KBM-7 (cell line): Measurements from ENCODE around the gene SLC6A18.

ENCODE experiments used
- DNase-seq: peaks from one replicate; pipeline ENCODE4 v3.0.0-alpha.2; 2015
- in situ Hi-C: fragments of 300-500 bp; cut with MboI; formaldehyde crosslinking; loops from 2 replicates; pipeline ENCODE4 v1.14.3; 2020; ENCODE audit warnings: low sequenced_read_pairs, low pct_unique_long_range_greater_than_20kb, mixed read lengths

Gene SLC6A18

GRCh38 chr5:1294835-1295649, 69.9 kb downstream of the SLC6A18 start, which contains the start of gene TERT:
Gene TERT (minus strand): TSS chr5:1295068. CDS start chr5:1294989, 79 bp downstream.
- in situ Hi-C loops: no loop called here
- no peak for DNase-seq

DNA sequence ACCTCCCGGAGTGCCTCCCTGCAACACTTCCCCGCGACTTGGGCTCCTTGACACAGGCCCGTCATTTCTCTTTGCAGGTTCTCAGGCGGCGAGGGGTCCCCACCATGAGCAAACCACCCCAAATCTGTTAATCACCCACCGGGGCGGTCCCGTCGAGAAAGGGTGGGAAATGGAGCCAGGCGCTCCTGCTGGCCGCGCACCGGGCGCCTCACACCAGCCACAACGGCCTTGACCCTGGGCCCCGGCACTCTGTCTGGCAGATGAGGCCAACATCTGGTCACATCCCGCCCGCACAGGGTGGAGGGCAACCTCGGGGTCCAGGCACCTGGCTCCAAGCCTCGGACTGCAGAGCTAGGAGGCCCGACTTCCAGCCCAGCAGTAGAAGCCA, 70.5 kb downstream of the SLC6A18 start:
- DNase-seq: no peak
- in situ Hi-C loops: no loop called here
